Measurements from ENCODE around the gene CCDC90B.
"Not testable (repeated sequence)": the region's sequence is repeated elsewhere in the genome, so short reads cannot be mapped to it uniquely, and the experiment has no call there.

GRCh38 chr11:83269080-83269479, 17.1 kb downstream of the CCDC90B start:
- TF ChIP-seq CTCF, POLR2A (IDR thresholded peaks at IDR 0.05): not testable (repeated sequence)
